ENCODE results near the gene PRDM16. TPM values are rescaled to one million over a fixed set of nuclear protein-coding genes. Genes with fewer than 3 reads are reported as not detected.
A peak's percentile ranks its signal among the peaks of the same experiment; 100 is the strongest.

PRDM16 gene
- total and polyA plus RNA-seq, 2 of the 13 experiments (the other 11 are each of a cell fraction or from before 2014, with no cell fraction given), result 0.15 to 0.81 TPM

GRCh38 chr1:3451994-3452865 is 383.2 kb downstream of the PRDM16 start (continued):
- no peak for TF ChIP-seq ZNF317 (CRISPR knock-in tag; IDR thresholded peaks at IDR 0.05)
- TF ChIP-seq ZNF263 (CRISPR knock-in tag; IDR thresholded peaks at IDR 0.05), result peak; percentile 90
- TF ChIP-seq JUNB (CRISPR knock-in tag; IDR thresholded peaks at IDR 0.05; ENCODE audit: borderline replicate concordance), result no peak
- no peak for TF ChIP-seq ZNF512B (CRISPR knock-in tag; IDR thresholded peaks at IDR 0.05; ENCODE audit: borderline replicate concordance)
- no peak for TF ChIP-seq NFIB (CRISPR knock-in tag; IDR thresholded peaks at IDR 0.05; ENCODE audit: borderline replicate concordance)
- TF ChIP-seq IRF2 (CRISPR knock-in tag; IDR thresholded peaks at IDR 0.05), result no peak
- TF ChIP-seq CBX5 (CRISPR knock-in tag; IDR thresholded peaks at IDR 0.05; ENCODE audit: borderline replicate concordance), result no peak
- TF ChIP-seq ZSCAN21 (CRISPR knock-in tag; IDR thresholded peaks at IDR 0.05; ENCODE audit: borderline replicate concordance), result no peak
- TF ChIP-seq, protein P1, sequence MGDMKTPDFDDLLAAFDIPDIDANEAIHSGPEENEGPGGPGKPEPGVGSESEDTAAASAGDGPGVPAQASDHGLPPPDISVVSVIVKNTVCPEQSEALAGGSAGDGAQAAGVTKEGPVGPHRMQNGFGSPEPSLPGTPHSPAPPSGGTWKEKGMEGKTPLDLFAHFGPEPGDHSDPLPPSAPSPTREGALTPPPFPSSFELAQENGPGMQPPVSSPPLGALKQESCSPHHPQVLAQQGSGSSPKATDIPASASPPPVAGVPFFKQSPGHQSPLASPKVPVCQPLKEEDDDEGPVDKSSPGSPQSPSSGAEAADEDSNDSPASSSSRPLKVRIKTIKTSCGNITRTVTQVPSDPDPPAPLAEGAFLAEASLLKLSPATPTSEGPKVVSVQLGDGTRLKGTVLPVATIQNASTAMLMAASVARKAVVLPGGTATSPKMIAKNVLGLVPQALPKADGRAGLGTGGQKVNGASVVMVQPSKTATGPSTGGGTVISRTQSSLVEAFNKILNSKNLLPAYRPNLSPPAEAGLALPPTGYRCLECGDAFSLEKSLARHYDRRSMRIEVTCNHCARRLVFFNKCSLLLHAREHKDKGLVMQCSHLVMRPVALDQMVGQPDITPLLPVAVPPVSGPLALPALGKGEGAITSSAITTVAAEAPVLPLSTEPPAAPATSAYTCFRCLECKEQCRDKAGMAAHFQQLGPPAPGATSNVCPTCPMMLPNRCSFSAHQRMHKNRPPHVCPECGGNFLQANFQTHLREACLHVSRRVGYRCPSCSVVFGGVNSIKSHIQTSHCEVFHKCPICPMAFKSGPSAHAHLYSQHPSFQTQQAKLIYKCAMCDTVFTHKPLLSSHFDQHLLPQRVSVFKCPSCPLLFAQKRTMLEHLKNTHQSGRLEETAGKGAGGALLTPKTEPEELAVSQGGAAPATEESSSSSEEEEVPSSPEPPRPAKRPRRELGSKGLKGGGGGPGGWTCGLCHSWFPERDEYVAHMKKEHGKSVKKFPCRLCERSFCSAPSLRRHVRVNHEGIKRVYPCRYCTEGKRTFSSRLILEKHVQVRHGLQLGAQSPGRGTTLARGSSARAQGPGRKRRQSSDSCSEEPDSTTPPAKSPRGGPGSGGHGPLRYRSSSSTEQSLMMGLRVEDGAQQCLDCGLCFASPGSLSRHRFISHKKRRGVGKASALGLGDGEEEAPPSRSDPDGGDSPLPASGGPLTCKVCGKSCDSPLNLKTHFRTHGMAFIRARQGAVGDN (CRISPR knock-in tag; IDR thresholded peaks at IDR 0.05), result no peak; the same call in 1 of the 2 replicates
- 0 out of 2 replicates have a peak, but pooled peaks have one; percentile 22 for TF ChIP-seq ZNF747 (CRISPR knock-in tag; IDR thresholded peaks at IDR 0.05; ENCODE audit: borderline replicate concordance)
- TF ChIP-seq KLF16 (CRISPR knock-in tag; IDR thresholded peaks at IDR 0.05), result no peak
- no peak for TF ChIP-seq ZNF75D (CRISPR knock-in tag; IDR thresholded peaks at IDR 0.05; ENCODE audit: borderline replicate concordance)
- TF ChIP-seq GABPA (IDR thresholded peaks at IDR 0.05; ENCODE audit: low read depth, low read length), result no peak
- TF ChIP-seq GABPA (CRISPR knock-in tag; IDR thresholded peaks at IDR 0.05; ENCODE audit: low read depth), result no peak
- TF ChIP-seq SPEN (CRISPR knock-in tag; IDR thresholded peaks at IDR 0.05; ENCODE audit: low read depth), result no peak
- TF ChIP-seq, protein P2, sequence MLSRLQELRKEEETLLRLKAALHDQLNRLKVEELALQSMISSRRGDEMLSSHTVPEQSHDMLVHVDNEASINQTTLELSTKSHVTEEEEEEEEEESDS (CRISPR knock-in tag; IDR thresholded peaks at IDR 0.05; ENCODE audit: borderline replicate concordance), result no peak
- TF ChIP-seq RBM39 (IDR thresholded peaks at IDR 0.05; ENCODE audit: low read depth, low read length, poor library complexity, severe bottlenecking), result peak; percentile 12
- TF ChIP-seq ZFP41 (CRISPR knock-in tag; IDR thresholded peaks at IDR 0.05; ENCODE audit: borderline replicate concordance), result no peak
- TF ChIP-seq, protein P3, sequence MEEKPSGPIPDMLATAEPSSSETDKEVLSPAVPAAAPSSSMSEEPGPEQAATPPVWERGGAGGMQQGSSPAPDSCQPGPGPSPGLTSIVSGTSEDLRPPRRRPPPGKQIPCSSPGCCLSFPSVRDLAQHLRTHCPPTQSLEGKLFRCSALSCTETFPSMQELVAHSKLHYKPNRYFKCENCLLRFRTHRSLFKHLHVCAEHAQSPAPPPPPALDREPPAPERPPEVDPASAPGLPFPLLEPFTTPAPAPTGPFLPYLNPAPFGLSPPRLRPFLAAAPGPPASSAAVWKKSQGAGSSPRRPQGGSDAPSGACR (CRISPR knock-in tag; IDR thresholded peaks at IDR 0.05), result no peak
